AG09309 (cell line): ENCODE data around the gene SLC45A2.

ENCODE experiments used
- DNase-seq: peaks from one replicate; pipeline ENCODE4 v3.0.0-alpha.2; 2010; ENCODE audit warnings: low read depth
- H3K4me3 ChIP-seq: 2 replicates; pipeline ENCODE4 v1.5.1; 2011; ENCODE audit warnings: mild to moderate bottlenecking, low read depth, low read length, moderate library complexity; ENCODE audit not compliant: control insufficient read depth
- CTCF ChIP-seq: IDR thresholded peaks from 2 replicates; pipeline ENCODE4 v1.5.1; 2011; ENCODE audit warnings: mild to moderate bottlenecking, low read depth, low read length, inconsistent platforms; ENCODE audit not compliant: insufficient read depth, control insufficient read depth; ENCODE audit errors: missing control alignments

SLC45A2 gene

GRCh38 chr5:33976307-33976706, 8.2 kb downstream of the SLC45A2 start:
- H3K4me3 ChIP-seq, result no peak overlapping the region
- no peak for DNase-seq
- TF ChIP-seq CTCF, result no peak

GRCh38 chr5:33975852-33976251, 8.6 kb downstream of the SLC45A2 start:
- H3K4me3 ChIP-seq, result no peak overlapping the region
- no peak for TF ChIP-seq CTCF
- DNase-seq, result no peak

- no peak overlapping the region for H3K4me3 ChIP-seq
- TF ChIP-seq CTCF, result no peak
- DNase-seq, result no peak
Measured at GRCh38 chr5:33973271-33973670, 11.2 kb downstream of the SLC45A2 start.

GRCh38 chr5:33969572-33970452, 14.7 kb downstream of the SLC45A2 start:
- no peak for DNase-seq
- H3K4me3 ChIP-seq, result no peak overlapping the region
- TF ChIP-seq CTCF, result peak; percentile 89

- no peak for TF ChIP-seq CTCF
- DNase-seq, result no peak
- H3K4me3 ChIP-seq, result no peak overlapping the region
Measured at GRCh38 chr5:33968211-33969005, 16.1 kb downstream of the SLC45A2 start.

- H3K4me3 ChIP-seq, result no peak overlapping the region
- DNase-seq, result no peak
- TF ChIP-seq CTCF, result no peak
Measured at GRCh38 chr5:33966805-33967204, 17.7 kb downstream of the SLC45A2 start.
